Neural cell (in vitro differentiated cells): ENCODE results near the gene SFI1. TPM values are rescaled to one million over a fixed set of nuclear protein-coding genes. Genes with fewer than 3 reads are reported as not detected.

Experiments
- H2AFZ ChIP-seq: fragments of 200-600, 300-800 bp; sonication (generic), shearing (Covaris generic); 2 replicates; pipeline ENCODE4 v1.6.0; 2014; ENCODE audit warnings: low read depth, mild to moderate bottlenecking, antibody characterized with exemption, low read length, moderate library complexity
- H3F3A ChIP-seq: fragments of 200-600 bp; shearing (Covaris generic); 2 replicates; pipeline ENCODE4 v1.6.1; 2016; ENCODE audit warnings: mild to moderate bottlenecking, moderate library complexity, mixed read lengths, antibody characterized with exemption, low read length; ENCODE audit not compliant: insufficient read depth, poor library complexity, severe bottlenecking
- H3K27ac ChIP-seq: fragments of 200-600, 300-800 bp; sonication (generic), shearing (Covaris generic); 2 replicates; pipeline ENCODE4 v1.5.1; 2014; ENCODE audit warnings: mild to moderate bottlenecking, low read length, moderate library complexity
- H3K27me3 ChIP-seq: fragments of 300-800, 200-600 bp; sonication (generic), shearing (Covaris generic); 2 replicates; pipeline ENCODE4 v1.6.0; 2014; ENCODE audit warnings: mild to moderate bottlenecking, low read depth, low read length, moderate library complexity; ENCODE audit not compliant: insufficient read depth
- H3K36me3 ChIP-seq: fragments of 300-800, 200-600 bp; sonication (generic), shearing (Covaris generic); 2 replicates; pipeline ENCODE4 v1.5.1; 2014; ENCODE audit warnings: mild to moderate bottlenecking, antibody characterized with exemption, low read length, moderate library complexity; ENCODE audit not compliant: insufficient read depth
- H3K4me2 ChIP-seq: fragments of 300-800, 200-600 bp; sonication (generic), shearing (Covaris generic); 2 replicates; pipeline ENCODE4 v1.6.0; 2014; ENCODE audit warnings: mild to moderate bottlenecking, low read length
- H3K4me3 ChIP-seq: fragments of 300-800, 200-600 bp; sonication (generic), shearing (Covaris generic); 2 replicates; pipeline ENCODE4 v1.5.1; 2014; ENCODE audit warnings: mild to moderate bottlenecking, low read length, moderate library complexity
- H3K79me2 ChIP-seq: fragments of 200-600 bp; shearing (Covaris generic); replicated peaks from 2 replicates; pipeline ENCODE4 v1.6.0; 2014; ENCODE audit warnings: mild to moderate bottlenecking, low read length, moderate library complexity; ENCODE audit not compliant: insufficient read depth
- H3K9ac ChIP-seq: fragments of 300-800, 200-600 bp; sonication (generic), shearing (Covaris generic); 2 replicates; pipeline ENCODE4 v1.6.1; 2016; ENCODE audit warnings: mild to moderate bottlenecking, low read length, mixed read lengths
- H3K9me2 ChIP-seq: fragments of 200-600 bp; shearing (Covaris generic); 2 replicates; pipeline ENCODE4 v1.6.1; 2016; ENCODE audit warnings: mild to moderate bottlenecking, low read length, mixed read lengths; ENCODE audit not compliant: insufficient read depth
- H3K9me3 ChIP-seq: fragments of 200-600, 300-800 bp; sonication (generic), shearing (Covaris generic); 2 replicates; pipeline ENCODE4 v1.6.1; 2016; ENCODE audit warnings: mild to moderate bottlenecking, mixed run types, low read length, moderate library complexity, mixed read lengths
- H4K20me1 ChIP-seq: fragments of 200-600 bp; shearing (Covaris generic); 2 replicates; pipeline ENCODE4 v1.6.1; 2016; ENCODE audit warnings: mild to moderate bottlenecking, mixed run types; ENCODE audit not compliant: insufficient read depth
- EP300 ChIP-seq: fragments of 450-650 bp; conservative IDR thresholded peaks from 2 replicates; pipeline ENCODE4 v1.6.1; 2014; ENCODE audit warnings: antibody characterized with exemption, mild to moderate bottlenecking, moderate library complexity; ENCODE audit not compliant: poor library complexity, severe bottlenecking
- EZH2 ChIP-seq: fragments of 200-600, 300-800 bp; shearing (Covaris generic), sonication (generic); IDR thresholded peaks from 2 replicates; pipeline ENCODE4 v1.6.1; 2014; ENCODE audit warnings: antibody characterized with exemption, low read length, borderline replicate concordance, mild to moderate bottlenecking; ENCODE audit not compliant: insufficient read depth, poor library complexity, severe bottlenecking
- MXI1 ChIP-seq: fragments of 450-650 bp; conservative IDR thresholded peaks from 2 replicates; pipeline ENCODE4 v1.6.1; 2014; ENCODE audit warnings: antibody characterized with exemption, mild to moderate bottlenecking; ENCODE audit not compliant: poor library complexity, severe bottlenecking
- POLR2AphosphoS5 ChIP-seq: IDR thresholded peaks from 2 replicates; pipeline ENCODE4 v1.6.1; 2012
- RAD21 ChIP-seq: fragments of 450-650 bp; conservative IDR thresholded peaks from 2 replicates; pipeline ENCODE4 v1.6.1; 2014; ENCODE audit warnings: antibody characterized with exemption, mild to moderate bottlenecking, moderate library complexity
- REST ChIP-seq: IDR thresholded peaks from 2 replicates; pipeline ENCODE4 v1.6.1; 2012; ENCODE audit warnings: borderline replicate concordance
- SMC3 ChIP-seq: fragments of 450-650 bp; conservative IDR thresholded peaks from 2 replicates; pipeline ENCODE4 v1.6.1; 2014; ENCODE audit warnings: antibody characterized with exemption, mild to moderate bottlenecking, moderate library complexity; ENCODE audit not compliant: poor library complexity
- TAF1 ChIP-seq: IDR thresholded peaks from 2 replicates; pipeline ENCODE4 v1.6.1; 2012; ENCODE audit warnings: low read depth
- polyA plus RNA-seq: library from polyadenylated mRNA; depleted of rRNA; stranded (reverse); fragments of >200 nt; gene quantifications from 2 replicates; pipeline ENCODE4 v1.2.3, GENCODE V29; 2014
- TF ChIP-seq, protein P1 (sequence below): fragments of 450-650 bp; IDR thresholded peaks from 2 replicates; pipeline ENCODE4 v1.5.1; 2014; ENCODE audit warnings: antibody characterized with exemption, mild to moderate bottlenecking, moderate library complexity; ENCODE audit not compliant: poor library complexity, severe bottlenecking

The SFI1 gene
- polyA plus RNA-seq, 1 donor from 2014 or later = 19.9 TPM

DNA sequence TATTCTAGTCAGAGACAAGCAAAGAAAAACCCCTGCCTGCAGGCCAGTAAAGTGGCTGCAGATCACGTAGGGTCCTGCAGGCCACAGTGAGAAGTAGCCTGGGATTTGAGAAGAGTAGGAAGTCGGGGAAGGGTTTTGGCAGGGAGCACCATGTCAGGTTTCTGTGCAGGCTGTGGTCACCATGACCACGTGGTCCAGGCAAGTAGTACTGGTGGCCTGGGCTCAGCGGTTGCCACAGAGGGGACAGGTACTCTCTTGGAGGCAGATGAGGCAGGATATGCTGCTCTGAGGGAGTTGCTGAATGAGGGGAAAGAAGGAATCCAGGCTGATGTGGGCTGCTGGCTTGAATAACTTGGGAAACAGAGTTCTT is 119.1 kb downstream of the SFI1 start:
- no peaks in the 10 kb centered on the region for H3F3A ChIP-seq
- no peaks in the 10 kb centered on the region for H3K27me3 ChIP-seq
- no peak overlapping the region for H3K27ac ChIP-seq
- H2AFZ ChIP-seq = no peak overlapping the region
- peaks cover 5% of the 10 kb centered on the region for H3K36me3 ChIP-seq
- H3K79me2 ChIP-seq = no peaks in the 10 kb centered on the region
- H3K9me2 ChIP-seq = no peaks in the 10 kb centered on the region
- H3K4me3 ChIP-seq = no peak overlapping the region
- TF ChIP-seq RAD21 (no peak), TAF1 (no peak), MXI1 (no peak), POLR2AphosphoS5 (no peak), REST (no peak), EP300 (no peak), SMC3 (no peak), EZH2 (no peak)
- TF ChIP-seq, protein P1, sequence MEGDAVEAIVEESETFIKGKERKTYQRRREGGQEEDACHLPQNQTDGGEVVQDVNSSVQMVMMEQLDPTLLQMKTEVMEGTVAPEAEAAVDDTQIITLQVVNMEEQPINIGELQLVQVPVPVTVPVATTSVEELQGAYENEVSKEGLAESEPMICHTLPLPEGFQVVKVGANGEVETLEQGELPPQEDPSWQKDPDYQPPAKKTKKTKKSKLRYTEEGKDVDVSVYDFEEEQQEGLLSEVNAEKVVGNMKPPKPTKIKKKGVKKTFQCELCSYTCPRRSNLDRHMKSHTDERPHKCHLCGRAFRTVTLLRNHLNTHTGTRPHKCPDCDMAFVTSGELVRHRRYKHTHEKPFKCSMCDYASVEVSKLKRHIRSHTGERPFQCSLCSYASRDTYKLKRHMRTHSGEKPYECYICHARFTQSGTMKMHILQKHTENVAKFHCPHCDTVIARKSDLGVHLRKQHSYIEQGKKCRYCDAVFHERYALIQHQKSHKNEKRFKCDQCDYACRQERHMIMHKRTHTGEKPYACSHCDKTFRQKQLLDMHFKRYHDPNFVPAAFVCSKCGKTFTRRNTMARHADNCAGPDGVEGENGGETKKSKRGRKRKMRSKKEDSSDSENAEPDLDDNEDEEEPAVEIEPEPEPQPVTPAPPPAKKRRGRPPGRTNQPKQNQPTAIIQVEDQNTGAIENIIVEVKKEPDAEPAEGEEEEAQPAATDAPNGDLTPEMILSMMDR = no peak
- H3K9me3 ChIP-seq = no peaks in the 10 kb centered on the region
- no peak overlapping the region for H3K9ac ChIP-seq
- H3K4me2 ChIP-seq = no peak overlapping the region
- H4K20me1 ChIP-seq = no peaks in the 10 kb centered on the region

DNA sequence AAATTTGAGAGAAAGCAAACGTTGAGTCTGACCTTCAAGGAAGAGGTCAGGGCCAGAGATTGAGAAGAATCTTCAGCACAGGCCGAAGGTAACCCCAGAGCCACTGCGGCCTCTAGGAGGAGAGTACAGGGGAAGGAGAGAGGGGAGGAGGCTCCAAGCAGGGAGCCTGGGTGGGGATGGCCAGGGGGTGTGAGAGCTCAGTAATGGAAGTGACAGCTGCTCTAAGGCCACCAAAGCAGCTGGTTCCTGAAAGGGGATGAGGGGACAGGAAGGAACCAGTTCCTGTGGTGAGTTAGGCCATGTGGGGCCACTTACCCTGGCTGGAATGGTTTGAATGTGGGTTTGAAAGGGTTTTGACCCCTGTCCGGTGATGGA is 119.6 kb downstream of the SFI1 start:
- Histone ChIP-seq H3K4me2 (no peak overlapping the region), H3K9me2 (no peaks in the 10 kb centered on the region), H4K20me1 (no peaks in the 10 kb centered on the region), H3K9me3 (no peaks in the 10 kb centered on the region), H3K79me2 (no peaks in the 10 kb centered on the region), H3K27ac (no peak overlapping the region), H2AFZ (no peak overlapping the region), H3K9ac (no peak overlapping the region), H3K36me3 (peaks cover 5% of the 10 kb centered on the region), H3F3A (no peaks in the 10 kb centered on the region), H3K4me3 (no peak overlapping the region), H3K27me3 (no peaks in the 10 kb centered on the region)
- TF ChIP-seq EP300 (no peak), MXI1 (no peak), POLR2AphosphoS5 (no peak), REST (no peak), EZH2 (no peak), TAF1 (no peak), SMC3 (no peak), RAD21 (no peak)
- TF ChIP-seq, protein P1 = no peak
